GM18517 (cell line): ENCODE results near the gene CAPN5.

Source experiments
- ATAC-seq: cut with Tn5 transposase; IDR thresholded peaks from one replicate; pipeline ENCODE4 v1.9.1; 2021; ENCODE audit warnings: mild to moderate bottlenecking, moderate library complexity; ENCODE audit not compliant: unreplicated experiment

Gene CAPN5

DNA sequence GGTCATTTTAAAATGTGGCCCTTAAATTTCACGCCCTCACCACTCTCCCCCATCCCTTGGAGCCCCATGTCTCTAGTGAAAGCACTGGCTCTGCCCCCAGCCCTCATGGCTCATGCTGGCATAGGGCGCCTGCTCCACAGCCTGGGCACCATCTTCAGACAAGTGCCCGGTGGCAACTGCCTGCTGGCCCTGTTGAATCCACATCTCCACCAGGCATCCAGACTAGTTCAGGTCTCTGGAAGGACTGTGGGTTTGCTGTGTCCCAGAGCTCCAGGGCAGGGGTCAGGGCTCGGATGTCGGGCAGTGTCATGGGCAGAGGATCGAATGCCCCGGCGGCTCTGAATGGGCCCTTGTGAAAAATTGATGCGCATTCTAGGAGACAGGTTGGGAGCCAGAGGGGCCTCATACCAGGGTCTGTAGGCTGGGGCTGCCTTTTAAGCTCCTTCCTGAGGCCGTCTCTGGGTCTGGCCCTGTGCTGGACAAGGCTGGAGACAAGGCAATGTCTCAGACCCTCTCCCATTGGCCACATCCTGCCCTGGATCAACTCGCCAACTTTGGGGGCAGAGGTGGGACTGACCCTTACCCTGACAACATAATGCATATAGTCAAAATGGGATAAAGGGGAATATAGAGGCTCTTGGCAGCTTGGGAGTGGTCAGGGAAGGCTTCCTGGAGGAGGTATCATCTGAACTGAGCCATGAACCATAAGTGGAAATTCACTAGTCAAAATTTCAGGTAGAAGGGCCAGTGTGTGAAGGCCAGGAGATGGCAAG is 62.5 kb downstream of the CAPN5 start:
- no peak for ATAC-seq

DNA sequence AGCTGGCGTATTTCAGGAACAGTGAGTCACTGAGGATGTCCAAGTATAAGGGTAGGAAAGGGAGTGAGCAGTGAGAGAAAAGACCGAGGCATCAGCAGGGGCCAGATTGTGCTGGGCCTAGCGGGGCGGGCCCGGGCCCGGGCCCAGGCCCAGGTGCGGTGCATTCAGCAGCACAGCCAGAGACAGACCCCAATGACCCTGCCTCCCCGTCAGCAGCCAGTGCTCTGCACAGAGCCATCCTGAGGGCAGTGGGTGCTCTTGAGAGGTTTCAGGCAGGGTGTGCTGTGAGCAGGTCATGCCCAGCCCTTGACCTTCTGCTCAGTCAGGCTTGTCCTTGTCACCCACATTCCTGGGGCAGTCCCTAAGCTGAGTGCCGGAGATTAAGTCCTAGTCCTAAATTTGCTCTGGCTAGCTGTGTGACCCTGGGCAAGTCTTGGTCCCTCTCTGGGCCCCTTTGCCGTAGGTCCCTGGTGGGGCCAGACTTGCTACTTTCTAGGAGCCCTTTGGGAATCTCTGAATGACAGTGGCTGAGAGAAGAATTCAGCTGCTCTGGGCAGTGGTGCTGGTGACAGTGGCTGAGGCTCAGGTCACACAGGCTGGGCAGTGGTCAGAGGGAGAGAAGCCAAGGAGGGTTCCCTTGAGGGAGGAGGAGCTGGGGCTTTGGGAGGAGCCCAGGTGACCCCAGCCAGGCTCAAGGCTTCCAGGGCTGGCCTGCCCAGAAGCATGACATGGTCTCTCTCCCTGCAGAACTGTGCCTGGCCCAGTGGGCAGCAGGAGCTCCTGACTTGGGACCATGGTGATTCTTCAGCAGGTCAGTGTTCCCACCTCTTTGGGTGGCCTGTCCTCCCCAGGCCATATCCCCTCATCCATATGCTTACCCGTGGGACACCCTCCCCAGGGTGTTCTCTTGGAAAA is 63.3 kb downstream of the CAPN5 start:
- no peak for ATAC-seq

GRCh38 chr11:77130763-77131513 is 64.2 kb downstream of the CAPN5 start:
- ATAC-seq, result no peak

DNA sequence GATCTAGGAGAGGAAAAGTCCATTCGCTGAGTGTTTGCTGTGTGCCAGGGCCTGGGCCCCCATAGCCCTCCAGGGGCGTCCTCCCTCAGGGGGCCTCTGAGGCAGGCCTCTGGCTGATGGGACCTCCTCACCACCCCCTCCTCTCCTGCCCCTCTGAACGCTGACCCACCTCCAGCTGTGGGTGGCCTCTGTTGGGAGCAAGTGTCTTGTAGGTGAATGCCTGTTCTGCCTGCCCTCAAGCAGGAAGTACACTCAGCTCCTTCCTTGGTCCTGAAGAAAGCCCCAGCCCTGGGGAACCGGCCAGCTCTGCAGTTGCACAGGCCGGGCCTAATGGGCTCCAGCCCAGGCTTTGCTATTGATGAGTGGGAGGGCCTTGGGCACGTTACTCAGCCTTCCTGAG is 64.8 kb downstream of the CAPN5 start:
- ATAC-seq, result no peak

DNA sequence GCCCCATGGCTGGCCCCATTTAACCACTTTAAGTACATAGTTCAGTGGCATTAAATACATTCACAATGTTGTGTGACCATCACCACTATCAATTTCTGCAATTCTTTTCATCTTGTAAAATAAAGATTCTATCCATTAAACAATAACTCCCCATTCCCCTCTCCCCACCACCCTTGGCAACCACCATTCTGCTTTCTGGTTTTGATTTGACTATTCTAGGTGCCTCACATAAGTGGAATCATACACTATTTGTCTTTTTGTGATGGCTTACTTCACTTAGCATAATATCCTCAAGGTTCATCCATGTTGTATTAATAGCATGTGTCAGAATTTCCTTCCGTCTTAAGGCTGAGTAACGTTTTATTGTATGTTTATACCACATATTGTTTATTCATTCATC is 68.3 kb downstream of the CAPN5 start:
- ATAC-seq, result no peak

- ATAC-seq, result no peak
These were observed 69.3 kb downstream of the CAPN5 start for GRCh38 chr11:77136074-77136473.

- ATAC-seq, result no peak
These were observed 70.1 kb downstream of the CAPN5 start for GRCh38 chr11:77136784-77137420.

GRCh38 chr11:77137421-77137820 is 70.7 kb downstream of the CAPN5 start:
- ATAC-seq, result no peak

- ATAC-seq, result no peak
These were observed 71.4 kb downstream of the CAPN5 start for GRCh38 chr11:77138106-77138649.

- ATAC-seq, result no peak
These were observed 72.4 kb downstream of the CAPN5 start for GRCh38 chr11:77139201-77139600.

DNA sequence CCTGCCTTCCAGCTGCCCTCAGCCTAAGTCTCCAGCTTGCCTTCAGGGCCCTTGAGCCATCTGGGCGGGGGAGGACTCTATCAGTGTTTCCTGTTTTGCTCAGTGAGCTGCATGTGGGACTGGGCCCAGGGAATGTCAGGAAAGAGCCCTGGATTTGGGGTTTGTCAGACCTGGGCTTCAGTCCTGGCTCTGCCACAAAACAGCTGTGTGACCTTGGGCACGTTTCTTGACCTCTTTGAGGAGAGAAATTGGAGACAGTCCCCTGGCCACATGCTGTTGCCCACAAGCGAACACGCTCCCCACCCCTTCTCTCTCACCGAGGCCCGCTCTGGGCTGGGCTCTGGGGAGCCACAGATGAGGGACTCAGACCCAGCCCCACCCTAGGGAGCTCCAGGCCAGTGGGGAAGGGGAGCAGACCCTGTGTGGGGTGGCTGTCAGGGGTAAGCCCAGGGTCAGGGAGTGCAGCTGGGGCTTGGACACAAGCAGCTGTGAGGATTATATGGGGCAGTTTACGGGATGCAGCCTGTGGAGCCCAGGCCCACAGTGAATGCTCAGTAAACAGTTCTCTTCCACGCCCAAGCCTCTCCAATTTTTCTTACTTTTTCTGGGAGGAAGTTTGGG is 73.6 kb downstream of the CAPN5 start:
- no peak for ATAC-seq

- no peak for ATAC-seq
These were observed 74.3 kb downstream of the CAPN5 start for GRCh38 chr11:77141034-77141433.

DNA sequence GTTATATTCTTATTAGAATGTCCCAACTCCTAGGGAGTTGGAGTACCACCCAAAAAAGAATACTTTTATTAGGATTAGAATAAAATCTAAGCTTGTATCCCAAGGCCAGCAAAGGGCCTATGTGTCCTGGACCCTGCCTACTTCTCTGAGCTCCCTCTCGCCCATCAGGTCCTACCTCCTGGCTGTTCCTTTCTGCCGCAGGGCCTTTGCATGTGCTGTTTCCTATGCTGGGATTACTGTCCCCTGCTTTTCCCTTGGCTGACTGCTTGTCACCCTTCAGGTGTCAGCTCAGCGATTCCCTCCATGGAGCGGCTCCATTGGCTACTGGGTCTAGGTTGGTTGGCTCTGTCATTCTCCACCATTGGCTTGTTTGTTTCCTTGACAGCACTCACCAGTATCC is 74.7 kb downstream of the CAPN5 start:
- no peak for ATAC-seq

DNA sequence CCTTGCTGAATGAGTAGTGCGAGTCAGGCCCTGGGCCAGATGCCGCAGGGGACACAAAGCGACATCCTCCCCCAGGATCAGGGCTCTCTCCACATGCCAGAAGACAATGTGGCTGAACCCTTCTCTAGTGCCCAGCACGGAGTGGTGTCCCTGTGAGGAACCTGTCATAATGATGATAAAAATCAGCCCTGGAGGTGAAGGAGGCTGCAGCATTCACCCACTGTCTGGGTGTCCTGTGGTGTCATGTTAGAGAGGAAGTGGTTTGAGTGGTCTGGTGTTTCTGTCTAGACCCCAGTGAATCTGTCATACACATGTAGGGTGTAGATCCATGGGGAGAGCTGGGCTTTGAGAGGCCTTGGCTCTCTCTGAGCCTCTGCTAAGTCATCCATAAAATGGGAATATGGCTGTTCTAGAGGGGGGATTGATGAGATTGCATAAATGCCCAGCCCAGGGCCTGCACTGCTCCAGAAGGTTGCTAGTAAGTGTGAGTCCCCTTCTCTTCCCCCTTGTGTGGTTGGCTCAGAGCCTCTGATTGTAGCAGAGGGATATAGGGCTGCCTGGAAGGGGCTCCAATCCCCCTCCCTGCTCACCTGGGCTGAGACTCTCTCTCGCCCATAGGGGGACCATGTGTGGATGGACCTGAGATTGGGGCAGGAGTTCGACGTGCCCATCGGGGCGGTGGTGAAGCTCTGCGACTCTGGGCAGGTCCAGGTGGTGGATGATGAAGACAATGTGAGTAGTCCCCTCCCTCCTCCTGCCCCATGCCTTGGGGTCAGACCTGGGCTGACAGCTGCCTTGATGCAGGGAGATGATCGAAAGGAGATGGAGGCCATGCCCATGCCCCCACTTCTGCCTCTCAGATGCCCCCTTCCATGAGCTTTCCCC is 75.6 kb downstream of the CAPN5 start:
- ATAC-seq, result no peak

GRCh38 chr11:77143405-77144020 is 76.7 kb downstream of the CAPN5 start:
- no peak for ATAC-seq

GRCh38 chr11:77144196-77144856 is 77.6 kb downstream of the CAPN5 start:
- no peak for ATAC-seq

DNA sequence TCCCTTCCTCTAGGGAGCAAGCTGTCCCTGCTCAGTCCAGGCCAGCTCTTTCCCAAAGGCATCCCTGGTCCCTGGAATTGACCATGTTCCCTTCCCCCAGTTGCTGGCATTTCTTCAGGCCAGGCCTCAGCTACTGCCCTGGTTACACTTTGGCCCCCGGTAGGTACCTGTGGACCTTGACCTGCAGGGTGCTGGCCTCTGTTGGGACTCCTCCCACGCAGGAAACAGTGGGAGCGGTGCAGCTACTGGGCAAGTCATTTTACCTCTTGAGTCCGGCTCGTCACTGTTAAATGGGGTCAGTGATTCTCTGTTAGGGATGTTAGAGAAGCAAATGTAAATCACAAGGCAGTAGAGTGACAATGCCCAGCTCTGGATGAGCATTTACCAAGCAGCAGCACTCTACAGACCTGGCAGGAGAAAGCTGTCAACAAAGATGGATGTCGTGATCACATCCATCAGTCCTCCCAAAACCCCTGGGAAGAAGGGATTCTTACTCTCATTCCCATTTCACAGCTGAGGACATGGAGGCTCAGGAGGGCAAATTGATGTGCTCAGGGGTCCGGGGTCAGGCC is 78.2 kb downstream of the CAPN5 start:
- no peak for ATAC-seq
